Lower lobe of right lung (tissue), 2 donors: Measurements from ENCODE around the gene RNF34. TPM values are rescaled to one million over a fixed set of nuclear protein-coding genes. Genes with fewer than 3 reads are reported as not detected.

Experiments used
- ATAC-seq, 2 donors: fragments of 200-7000 bp; cut with Tn5 transposase; one replicate each; pipeline ENCODE4 v1.9.1; 2020 to 2022; ENCODE audit warnings: mild to moderate bottlenecking in 2 of 2, moderate library complexity in 2 of 2
- DNase-seq: peaks from one replicate; pipeline ENCODE4 v3.0.0-alpha.2; 2020
- H3K27ac ChIP-seq: fragments of 200-600 bp; one replicate; pipeline ENCODE4 v1.8.0; 2022
- H3K27me3 ChIP-seq: fragments of 200-600 bp; one replicate; pipeline ENCODE4 v1.8.0; 2022; ENCODE audit warnings: low read depth
- H3K36me3 ChIP-seq: fragments of 200-600 bp; one replicate; pipeline ENCODE4 v1.8.0; 2022; ENCODE audit warnings: mild to moderate bottlenecking
- H3K4me1 ChIP-seq: fragments of 200-600 bp; one replicate; pipeline ENCODE4 v1.8.0; 2022
- H3K4me3 ChIP-seq: fragments of 200-600 bp; one replicate; pipeline ENCODE4 v1.8.0; 2022; ENCODE audit warnings: mild to moderate bottlenecking
- H3K9me3 ChIP-seq: fragments of 200-600 bp; one replicate; pipeline ENCODE4 v1.8.0; 2022
- CTCF ChIP-seq: fragments of 200-600 bp; IDR thresholded peaks from one replicate; pipeline ENCODE4 v1.8.0; 2022; ENCODE audit warnings: antibody characterized with exemption, mild to moderate bottlenecking
- intact Hi-C: fragments of 100-400 bp; cut with DNase I; formaldehyde crosslinking; loops from one replicate; pipeline ENCODE4 v1.11.0; 2022
- total RNA-seq: library from RNA; stranded (reverse); fragmentation: NEBNext Ultra II Directional; extraction: Animal tissue kit (Norgen Biotek cat#: 25700); gene quantifications from one replicate; pipeline ENCODE4 v1.2.1, GENCODE V29; 2021
- donor health status: DM: no; HTN: yes; CAD: no; lungs with severe emphysema.

RNF34 gene
- total RNA-seq, 1 donor from 2014 or later: 23.0 TPM

- no peak overlapping the region for H3K27ac ChIP-seq
- TF ChIP-seq CTCF: no peak
- DNase-seq: no peak
Measured at GRCh38 chr12:121461048-121461447, 61.1 kb downstream of the RNF34 start.

GRCh38 chr12:121464331-121464730, 64.4 kb downstream of the RNF34 start:
- Histone ChIP-seq H3K36me3 (no peaks in the 10 kb centered on the region), H3K4me3 (no peak overlapping the region), H3K27ac (no peak overlapping the region), H3K27me3 (no peaks in the 10 kb centered on the region), H3K4me1 (peaks cover 21% of the 10 kb centered on the region), H3K9me3 (no peaks in the 10 kb centered on the region)
- intact Hi-C loops: no loop called here
- no peak for TF ChIP-seq CTCF
- no peak for DNase-seq
- no peak for ATAC-seq

More at GRCh38 chr12:121461048-121461447, 61.1 kb downstream of the RNF34 start:
- ATAC-seq: peak in 1 of 2 donors; percentile 13
- no peaks in the 10 kb centered on the region for H3K27me3 ChIP-seq
- no peak overlapping the region for H3K4me3 ChIP-seq
- intact Hi-C loops: no loop called here
- peaks cover 9% of the 10 kb centered on the region for H3K4me1 ChIP-seq
- H3K36me3 ChIP-seq: no peaks in the 10 kb centered on the region
- no peaks in the 10 kb centered on the region for H3K9me3 ChIP-seq

GRCh38 chr12:121465921-121466793, 66.2 kb downstream of the RNF34 start:
- H3K27ac ChIP-seq: peak overlapping the region; percentile 65
- DNase-seq: no peak

GRCh38 chr12:121466794-121467637, 67.1 kb downstream of the RNF34 start:
- Histone ChIP-seq H3K36me3 (no peaks in the 10 kb centered on the region), H3K4me1 (peaks cover 35% of the 10 kb centered on the region), H3K9me3 (no peaks in the 10 kb centered on the region), H3K27ac (peak overlapping the region; percentile 82), H3K27me3 (no peaks in the 10 kb centered on the region), H3K4me3 (peak overlapping the region; percentile 65)
- no peak for TF ChIP-seq CTCF
- DNase-seq: peak; percentile 94
- intact Hi-C loops: no loop called here
- ATAC-seq: peak; percentile 95 to 97

More at GRCh38 chr12:121465921-121466793, 66.2 kb downstream of the RNF34 start:
- Histone ChIP-seq H3K27me3 (no peaks in the 10 kb centered on the region), H3K36me3 (no peaks in the 10 kb centered on the region), H3K4me3 (peak overlapping the region; percentile 60), H3K9me3 (no peaks in the 10 kb centered on the region), H3K4me1 (peaks cover 35% of the 10 kb centered on the region)
- intact Hi-C loops: no loop called here
- TF ChIP-seq CTCF: no peak
- no peak for ATAC-seq

DNA sequence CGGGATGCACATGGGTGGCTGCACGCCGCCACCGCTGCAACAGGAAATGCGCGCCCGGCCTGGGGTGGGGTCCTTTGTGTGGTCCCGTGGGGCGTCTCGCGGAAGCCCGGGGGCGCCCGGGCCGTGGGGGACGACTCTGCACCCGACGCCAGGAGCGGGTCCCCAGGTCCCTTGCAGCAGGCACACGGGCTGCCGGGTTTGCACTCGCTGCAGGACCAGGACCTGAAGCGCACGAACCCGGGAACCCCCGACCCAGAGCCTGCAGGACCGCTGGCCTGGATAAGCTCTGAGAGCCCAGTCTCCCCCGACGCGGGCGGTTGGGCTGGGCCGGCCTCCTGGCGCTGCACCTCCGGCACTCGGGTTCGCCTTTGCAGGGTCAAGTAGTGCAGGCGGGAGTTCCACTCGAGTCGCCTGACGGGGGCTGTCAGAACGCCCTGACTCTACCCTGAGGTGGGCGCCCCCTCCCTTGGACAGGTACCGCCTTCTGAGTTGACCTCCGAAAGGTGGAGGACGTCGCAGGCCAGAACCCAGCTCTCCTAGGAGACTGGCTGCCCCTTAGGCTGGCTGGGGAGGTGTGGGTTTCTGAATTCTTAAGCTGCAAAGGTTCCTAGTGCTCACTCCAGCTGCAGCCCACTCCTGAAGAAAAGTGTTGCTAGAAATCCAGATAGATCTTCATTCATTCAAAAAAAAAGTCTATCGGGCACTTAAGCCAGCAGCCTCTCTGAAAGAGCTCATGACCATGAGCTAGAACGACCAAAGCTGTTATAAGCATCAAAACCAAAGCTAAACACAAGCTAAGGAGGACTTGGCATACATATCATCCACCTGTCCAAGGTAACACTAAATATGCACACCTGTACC, 68.0 kb downstream of the RNF34 start:
- peak overlapping the region; percentile 65 for H3K4me3 ChIP-seq
- H3K36me3 ChIP-seq: no peaks in the 10 kb centered on the region
- peak overlapping the region; percentile 67 for H3K27ac ChIP-seq
- H3K4me1 ChIP-seq: peaks cover 35% of the 10 kb centered on the region
- no peaks in the 10 kb centered on the region for H3K9me3 ChIP-seq
- intact Hi-C loops: no loop called here
- ATAC-seq (peak; percentile 4 to 35), DNase-seq (no peak)
- H3K27me3 ChIP-seq: no peaks in the 10 kb centered on the region
- TF ChIP-seq CTCF: no peak
